K562 (cell line): ENCODE results near the gene SPATA32. TPM values are rescaled to one million over a fixed set of nuclear protein-coding genes. Genes with fewer than 3 reads are reported as not detected.

Experiments
- CBFA2T2 ChIP-seq: fragments of 450-650 bp; conservative IDR thresholded peaks from 2 replicates; pipeline ENCODE4 v1.6.1; 2017; ENCODE audit warnings: mild to moderate bottlenecking
- E4F1 ChIP-seq: fragments of 250-450 bp; sonication (Bioruptor Pico); IDR thresholded peaks from 2 replicates; pipeline ENCODE4 v1.5.0; 2021; ENCODE audit warnings: mild to moderate bottlenecking, borderline replicate concordance
- ELK3 ChIP-seq: fragments of 450-650 bp; formaldehyde crosslinking; IDR thresholded peaks from 2 replicates; pipeline ENCODE4 v1.4.0; 2020; ENCODE audit warnings: mild to moderate bottlenecking
- HNRNPUL1 ChIP-seq: fragments of 200-400 bp; formaldehyde crosslinking; IDR thresholded peaks from 2 replicates; pipeline ENCODE4 v1.6.1; 2017; ENCODE audit warnings: low read length
- MED1 ChIP-seq: sonication (generic); formaldehyde crosslinking; IDR thresholded peaks from 2 replicates; pipeline ENCODE4 v1.8.1; 2023; ENCODE audit warnings: missing genetic modification reagents, borderline replicate concordance
- PKNOX1 ChIP-seq: fragments of 450-650 bp; IDR thresholded peaks from 2 replicates; pipeline ENCODE4 v1.6.1; 2016
- RNF2 ChIP-seq: sonication (generic); IDR thresholded peaks from 2 replicates; pipeline ENCODE4 v1.6.1; 2016
- TAF9B ChIP-seq: fragments of 450-650 bp; IDR thresholded peaks from 2 replicates; pipeline ENCODE4 v1.6.1; 2018; ENCODE audit warnings: mild to moderate bottlenecking; ENCODE audit not compliant: partially characterized antibody
- TFAP4 ChIP-seq: sonication (generic); formaldehyde crosslinking; IDR thresholded peaks from 2 replicates; pipeline ENCODE4 v1.8.0; 2022; ENCODE audit warnings: missing genetic modification reagents, mild to moderate bottlenecking, moderate library complexity, borderline replicate concordance
- ZBTB1 ChIP-seq: sonication (generic); formaldehyde crosslinking; IDR thresholded peaks from 2 replicates; pipeline ENCODE4 v1.8.1; 2023; ENCODE audit warnings: missing genetic modification reagents, low read depth, mild to moderate bottlenecking, borderline replicate concordance
- ZNF318 ChIP-seq, 2 experiments: fragments of 450-650 bp; IDR thresholded peaks; 2 replicates each; pipeline ENCODE4 v1.6.1; 2016; ENCODE audit warnings: mild to moderate bottlenecking in 2 of 2, borderline replicate concordance in 1 of 2, low read depth in 1 of 2, moderate library complexity in 1 of 2
- ZNF717 ChIP-seq: fragments of 250-450 bp; sonication (Bioruptor Pico); IDR thresholded peaks from 2 replicates; pipeline ENCODE4 v1.5.0; 2021
- polyA plus RNA-seq, 8 experiments: library from polyadenylated mRNA; depleted of rRNA in 4 of 8; stranded (reverse) in 5 of 8; unstranded in 3 of 8; fragments of >200 nt; fragmentation: Nextera tagmentation in 2 of 8; fragmentation: Illumina TruSeq in 1 of 8; extraction: Ambion mirVana in 2 of 8; extraction: Trizol in 1 of 8; gene quantifications; 2 replicates each; pipeline versions ENCODE4 v1.2.1 to v1.2.3, GENCODE V29; 2011 to 2014; ENCODE audit warnings: inconsistent platforms in 1 of 8, missing spikeins in 1 of 8
- total RNA-seq, 7 experiments: library from RNA; depleted of rRNA in 6 of 7; stranded (reverse); fragments of >200 nt in 6 of 7; fragmentation: Illumina TruSeq in 2 of 7; extraction: Trizol in 2 of 7; gene quantifications; 2 replicates each; pipeline versions ENCODE4 v1.2.1 to v1.2.3, GENCODE V29; 2011 to 2021; ENCODE audit warnings: low replicate concordance in 1 of 7

Gene SPATA32
- total and polyA plus RNA-seq, 9 of the 15 experiments (the other 6 are each of a cell fraction or from before 2014, with no cell fraction given): 0.03 to 0.06 TPM; not detected in 7

- TF ChIP-seq TAF9B (peak; percentile 84), PKNOX1 (peak; percentile 9; the same call in 1 of the 2 replicates), ELK3 (no peak), TFAP4 (CRISPR knock-in tag) (0 out of 2 replicates have a peak, but pooled peaks have one; percentile 35), MED1 (CRISPR knock-in tag) (no peak), E4F1 (CRISPR knock-in tag) (no peak), ZNF318 (IDR thresholded peaks at IDR 0.05; ENCODE audit: borderline replicate concordance in 1 of 2, low read depth in 1 of 2) (peak in 1 of 2 experiments; percentile 89; a peak in 2 of 4 replicates), ZNF717 (CRISPR knock-in tag) (no peak), HNRNPUL1 (no peak), RNF2 (no peak), CBFA2T2 (no peak), ZBTB1 (CRISPR knock-in tag) (no peak)
Observed at GRCh38 chr17:45227101-45227925, 34.6 kb downstream of the SPATA32 start (continued).
